SK-N-SH treated with all-trans-retinoic acid at 6 μM for 48 hours (cell line): ENCODE results near the gene GLRB.

Experiments
- ARNTL ChIP-seq: fragments of 450-650 bp; formaldehyde crosslinking; IDR thresholded peaks from 2 replicates; pipeline ENCODE4 v1.5.0; 2020; ENCODE audit warnings: low read depth, mild to moderate bottlenecking, moderate library complexity, borderline replicate concordance
- TCF4 ChIP-seq: fragments of 250-450 bp; sonication (Bioruptor Pico); IDR thresholded peaks from 2 replicates; pipeline ENCODE4 v1.8.0; 2021; ENCODE audit warnings: mild to moderate bottlenecking, moderate library complexity, borderline replicate concordance
- TOX ChIP-seq: fragments of 250-450 bp; sonication (Bioruptor Pico); IDR thresholded peaks from 2 replicates; pipeline ENCODE4 v1.8.0; 2021; ENCODE audit warnings: mild to moderate bottlenecking, moderate library complexity, borderline replicate concordance
- ZC3H10 ChIP-seq: fragments of 250-450 bp; sonication (Bioruptor Pico); IDR thresholded peaks from 2 replicates; pipeline ENCODE4 v1.5.1; 2021; ENCODE audit warnings: mild to moderate bottlenecking, moderate library complexity
- ZFP3 ChIP-seq: fragments of 250-450 bp; sonication (Bioruptor Pico); IDR thresholded peaks from 2 replicates; pipeline ENCODE4 v1.5.0; 2020; ENCODE audit warnings: mild to moderate bottlenecking, moderate library complexity
- ZFP30 ChIP-seq: fragments of 450-650 bp; formaldehyde crosslinking; IDR thresholded peaks from 2 replicates; pipeline ENCODE4 v1.5.0; 2022; ENCODE audit warnings: mild to moderate bottlenecking, moderate library complexity

DNA sequence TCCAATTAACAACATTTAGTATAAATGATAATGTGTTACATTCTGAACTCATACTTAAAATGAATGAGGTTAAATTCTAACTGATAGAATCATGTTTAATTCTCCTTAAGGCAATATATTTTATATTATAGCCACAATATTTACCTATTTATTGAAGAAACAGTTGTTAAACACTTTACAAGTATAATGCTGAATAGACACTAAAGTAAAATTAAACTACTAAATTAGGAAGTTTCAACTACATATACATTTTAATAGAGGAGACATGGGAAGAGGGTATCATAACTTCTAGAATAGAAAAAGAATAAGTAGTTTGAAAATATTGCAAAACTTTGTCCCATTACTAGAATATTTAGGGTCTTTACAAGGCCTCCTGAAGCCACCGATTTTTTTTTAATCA, 108.3 kb downstream of the GLRB start:
- no peak for TF ChIP-seq ZC3H10
- TF ChIP-seq TOX (CRISPR knock-in tag), result no peak
- TF ChIP-seq ZFP30 (CRISPR knock-in tag), result no peak
- TF ChIP-seq ZFP3 (CRISPR knock-in tag), result no peak
- TF ChIP-seq TCF4, result no peak
- no peak for TF ChIP-seq ARNTL
